ENCODE data around the gene CCNY. TPM values are rescaled to one million over a fixed set of nuclear protein-coding genes. Genes with fewer than 3 reads are reported as not detected.

The CCNY gene
- total and polyA plus RNA-seq, 2 donors (not counting 1 experiment from before 2014, with no cell fraction given) = 34.1 to 64.9 TPM

DNA sequence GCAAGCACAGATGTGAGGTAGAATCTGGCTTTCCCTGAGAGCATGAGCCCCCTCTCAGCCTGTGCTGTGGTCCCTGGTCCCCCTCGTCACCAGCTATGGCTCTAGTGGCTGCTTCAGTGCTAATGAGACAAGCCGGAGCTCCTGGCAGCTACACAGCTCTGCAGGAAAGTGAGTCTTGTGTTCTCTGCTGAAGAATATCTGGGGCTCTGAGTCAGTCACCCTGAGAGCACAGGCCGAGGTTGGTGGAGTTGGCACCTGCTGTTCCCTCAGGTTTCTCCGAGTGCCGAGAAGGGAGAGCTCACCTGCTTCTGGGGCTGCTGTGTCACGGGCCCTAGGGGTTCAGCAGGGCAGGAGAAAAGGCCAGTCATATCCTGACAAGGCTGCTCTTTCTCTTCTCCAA, 231.6 kb downstream of the CCNY start:
- Histone ChIP-seq H3K4me1 (ENCODE audit: control insufficient read depth in 2 of 2, insufficient read depth in 2 of 2, low read length in 2 of 2) (peaks cover 12 to 20% of the 10 kb centered on the region in 2 donors), H3K36me3 (replicated peaks in 1 of 2; ENCODE audit: control extremely low read depth in 1 of 2, control insufficient read depth in 1 of 2, extremely low read depth in 1 of 2, insufficient read depth in 2 of 2, low read length in 1 of 2) (peaks cover 0 to 44% of the 10 kb centered on the region in 2 experiments), H3K4me3 (ENCODE audit: control extremely low read depth in 1 of 5, extremely low read depth in 1 of 5, insufficient read depth in 1 of 5, low read depth in 2 of 5, low read length in 4 of 5) (no peak overlapping the region), H3K79me2 (ENCODE audit: control insufficient read depth, insufficient read depth, low read length) (no peaks in the 10 kb centered on the region), H3K27me3 (replicated peaks in 1 of 4; ENCODE audit: control extremely low read depth in 1 of 4, control insufficient read depth in 3 of 4, insufficient read depth in 4 of 4, low read length in 3 of 4) (no peaks in the 10 kb centered on the region), H3K27ac (ENCODE audit: low read length in 2 of 2) (no peak overlapping the region), H4K20me1 (ENCODE audit: control insufficient read depth, insufficient read depth, low read length, poor library complexity, severe bottlenecking) (peaks cover 8% of the 10 kb centered on the region), H2AFZ (ENCODE audit: insufficient read depth, low read depth, low read length, poor library complexity, severe bottlenecking) (no peak overlapping the region), H3K9ac (ENCODE audit: low read length) (no peak overlapping the region), H3K4me2 (replicated peaks; ENCODE audit: low read depth, low read length, poor library complexity, severe bottlenecking) (no peak overlapping the region), H3K9me3 (ENCODE audit: control extremely low read depth in 1 of 3, control insufficient read depth in 2 of 3, insufficient read depth in 1 of 3, low read length in 2 of 3) (no peaks in the 10 kb centered on the region)
- Mint-ChIP-seq H3K9me3 (ENCODE audit: insufficient read depth) (no peaks in the 10 kb centered on the region), H3K4me1 (peaks cover 19% of the 10 kb centered on the region), H3K27me3 (no peaks in the 10 kb centered on the region), H3K27ac (no peak overlapping the region), H3K4me3 (no peak overlapping the region)
- no peak for ATAC-seq (ENCODE audit: low read depth)
- 98% methylated on average over 6 of the region's 6 CpGs for WGBS (ENCODE audit: insufficient coverage)
- intact Hi-C loops (cut with micrococcal nuclease) = no loop called here
- TF ChIP-seq, protein P1, sequence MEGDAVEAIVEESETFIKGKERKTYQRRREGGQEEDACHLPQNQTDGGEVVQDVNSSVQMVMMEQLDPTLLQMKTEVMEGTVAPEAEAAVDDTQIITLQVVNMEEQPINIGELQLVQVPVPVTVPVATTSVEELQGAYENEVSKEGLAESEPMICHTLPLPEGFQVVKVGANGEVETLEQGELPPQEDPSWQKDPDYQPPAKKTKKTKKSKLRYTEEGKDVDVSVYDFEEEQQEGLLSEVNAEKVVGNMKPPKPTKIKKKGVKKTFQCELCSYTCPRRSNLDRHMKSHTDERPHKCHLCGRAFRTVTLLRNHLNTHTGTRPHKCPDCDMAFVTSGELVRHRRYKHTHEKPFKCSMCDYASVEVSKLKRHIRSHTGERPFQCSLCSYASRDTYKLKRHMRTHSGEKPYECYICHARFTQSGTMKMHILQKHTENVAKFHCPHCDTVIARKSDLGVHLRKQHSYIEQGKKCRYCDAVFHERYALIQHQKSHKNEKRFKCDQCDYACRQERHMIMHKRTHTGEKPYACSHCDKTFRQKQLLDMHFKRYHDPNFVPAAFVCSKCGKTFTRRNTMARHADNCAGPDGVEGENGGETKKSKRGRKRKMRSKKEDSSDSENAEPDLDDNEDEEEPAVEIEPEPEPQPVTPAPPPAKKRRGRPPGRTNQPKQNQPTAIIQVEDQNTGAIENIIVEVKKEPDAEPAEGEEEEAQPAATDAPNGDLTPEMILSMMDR (IDR thresholded peaks at IDR 0.05) = no peak
- TF ChIP-seq EZH2 (IDR thresholded peaks at IDR 0.05; ENCODE audit: borderline replicate concordance, insufficient read depth, low read depth, low read length, poor library complexity, severe bottlenecking) = no peak
- CTCF ChIA-PET = no interaction called here
- no peak for DNase-seq
- POLR2A ChIA-PET = no interaction called here

- no peak overlapping the region for H3K27ac ChIP-seq (ENCODE audit: low read length in 2 of 2)
- peaks cover 0 to 44% of the 10 kb centered on the region in 2 experiments for H3K36me3 ChIP-seq (replicated peaks in 1 of 2; ENCODE audit: control extremely low read depth in 1 of 2, control insufficient read depth in 1 of 2, extremely low read depth in 1 of 2, insufficient read depth in 2 of 2, low read length in 1 of 2)
- Mint-ChIP-seq H3K27me3 (no peaks in the 10 kb centered on the region), H3K4me1 (peaks cover 16% of the 10 kb centered on the region), H3K4me3 (no peak overlapping the region), H3K27ac (no peak overlapping the region), H3K9me3 (ENCODE audit: insufficient read depth) (no peaks in the 10 kb centered on the region)
- no peak for DNase-seq
- no peak overlapping the region for H2AFZ ChIP-seq (ENCODE audit: insufficient read depth, low read depth, low read length, poor library complexity, severe bottlenecking)
- H3K9ac ChIP-seq (ENCODE audit: low read length) = no peak overlapping the region
- no peak for TF ChIP-seq EZH2 (IDR thresholded peaks at IDR 0.05; ENCODE audit: borderline replicate concordance, insufficient read depth, low read depth, low read length, poor library complexity, severe bottlenecking)
- TF ChIP-seq, protein P1 (IDR thresholded peaks at IDR 0.05) = no peak
- H3K4me2 ChIP-seq (replicated peaks; ENCODE audit: low read depth, low read length, poor library complexity, severe bottlenecking) = no peak overlapping the region
- H3K27me3 ChIP-seq (replicated peaks in 1 of 4; ENCODE audit: control extremely low read depth in 1 of 4, control insufficient read depth in 3 of 4, insufficient read depth in 4 of 4, low read length in 3 of 4) = no peaks in the 10 kb centered on the region
- intact Hi-C loops (cut with micrococcal nuclease) = no loop called here
- H4K20me1 ChIP-seq (ENCODE audit: control insufficient read depth, insufficient read depth, low read length, poor library complexity, severe bottlenecking) = peaks cover 8% of the 10 kb centered on the region
- no peak overlapping the region for H3K4me3 ChIP-seq (ENCODE audit: control extremely low read depth in 1 of 5, extremely low read depth in 1 of 5, insufficient read depth in 1 of 5, low read depth in 2 of 5, low read length in 4 of 5)
- WGBS (ENCODE audit: insufficient coverage) = 96% methylated on average over 20 of the region's 20 CpGs
- POLR2A ChIA-PET = no interaction called here
- peaks cover 12 to 18% of the 10 kb centered on the region in 2 donors for H3K4me1 ChIP-seq (ENCODE audit: control insufficient read depth in 2 of 2, insufficient read depth in 2 of 2, low read length in 2 of 2)
- ATAC-seq (ENCODE audit: low read depth) = no peak
- CTCF ChIA-PET = no interaction called here
- no peaks in the 10 kb centered on the region for H3K79me2 ChIP-seq (ENCODE audit: control insufficient read depth, insufficient read depth, low read length)
- H3K9me3 ChIP-seq (ENCODE audit: control extremely low read depth in 1 of 3, control insufficient read depth in 2 of 3, insufficient read depth in 1 of 3, low read length in 2 of 3) = no peaks in the 10 kb centered on the region
Observed at GRCh38 chr10:35568483-35569015, 232.2 kb downstream of the CCNY start.
